HEK293 (cell line): ENCODE data around the gene MTCH2.

ENCODE experiments used
- SETDB1 ChIP-seq: IDR thresholded peaks from one replicate; pipeline ENCODE4 v1.6.1; 2017; ENCODE audit warnings: mild to moderate bottlenecking, low read length, moderate library complexity, mixed read lengths; ENCODE audit not compliant: insufficient read length
- YY1 ChIP-seq: fragments of 450-650 bp; formaldehyde crosslinking; IDR thresholded peaks from 2 replicates; pipeline ENCODE4 v1.5.1; 2018; ENCODE audit warnings: missing biosample characterization, missing genetic modification characterization
- ZBTB26 ChIP-seq: fragments of 450-650 bp; formaldehyde crosslinking; optimal IDR thresholded peaks from 2 replicates; pipeline ENCODE3; 2016; ENCODE audit warnings: missing biosample characterization, mild to moderate bottlenecking, missing genetic modification characterization
- ZEB2 ChIP-seq: fragments of 450-650 bp; formaldehyde crosslinking; IDR thresholded peaks from 2 replicates; pipeline ENCODE4 v1.5.1; 2016; ENCODE audit warnings: missing biosample characterization, missing genetic modification characterization
- ZNF362 ChIP-seq: fragments of 450-650 bp; formaldehyde crosslinking; IDR thresholded peaks from 2 replicates; pipeline ENCODE4 v1.5.1; 2016; ENCODE audit warnings: missing biosample characterization, missing genetic modification characterization
- ZNF48 ChIP-seq: fragments of 450-650 bp; formaldehyde crosslinking; IDR thresholded peaks from 2 replicates; pipeline ENCODE4 v1.5.1; 2016; ENCODE audit warnings: missing biosample characterization, missing genetic modification characterization
- ZNF626 ChIP-seq: fragments of 450-650 bp; sonication (Bioruptor Pico); formaldehyde crosslinking; IDR thresholded peaks from 2 replicates; pipeline ENCODE4 v1.5.1; 2018; ENCODE audit warnings: missing biosample characterization, missing genetic modification characterization, inconsistent platforms

GRCh38 chr11:47667135-47667534 lies 24.8 kb upstream of the MTCH2 start:
- no peak for TF ChIP-seq ZNF48 (tag by site-specific recombination)
- no peak for TF ChIP-seq ZNF362 (tag by site-specific recombination)
- no peak for TF ChIP-seq SETDB1
- no peak for TF ChIP-seq ZEB2
- TF ChIP-seq YY1, result no peak
- no peak for TF ChIP-seq ZBTB26 (tag by site-specific recombination)
- TF ChIP-seq ZNF626 (tag by site-specific recombination), result no peak
